HEK293 (cell line): ENCODE results near the gene THAP7.
A peak's percentile ranks its signal among the peaks of the same experiment; 100 is the strongest.
"Not testable (repeated sequence)": the region's sequence is repeated elsewhere in the genome, so short reads cannot be mapped to it uniquely, and the experiment has no call there.

Experiments
- CTCF ChIA-PET: fragments of 350-600 bp; formaldehyde crosslinking; extraction: SDS; loops from one replicate; lab custom pipeline; 2021; ENCODE audit warnings: antibody characterized with exemption; lab: Yijun Ruan, JAX
- POLR2A ChIA-PET: fragments of 300-600 bp; formaldehyde crosslinking; extraction: SDS; loops from one replicate; lab custom pipeline; 2020; ENCODE audit warnings: antibody characterized with exemption, inconsistent platforms; lab: Yijun Ruan, JAX
- H3K27ac ChIP-seq: fragments of 200-500 bp; sonication (Bioruptor generic); 2 replicates; pipeline ENCODE4 v1.5.1; 2014; ENCODE audit warnings: low read depth, low read length, control low read depth, inconsistent platforms; ENCODE audit errors: extremely low read depth
- H3K36me3 ChIP-seq, 2 experiments: fragments of 200-500 bp in 1 of 2; sonication (Bioruptor generic) in 1 of 2; 1 replicate in 1 of 2; 2 replicates in 1 of 2; pipeline ENCODE4 v1.5.1; 2014 to 2017; ENCODE audit warnings: inconsistent platforms in 2 of 2, low read length in 2 of 2; ENCODE audit not compliant: control insufficient read depth in 2 of 2, insufficient read depth in 1 of 2
- H3K4me1 ChIP-seq: fragments of 200-500 bp; sonication (Bioruptor generic); 2 replicates; pipeline ENCODE4 v1.5.1; 2014; ENCODE audit warnings: mild to moderate bottlenecking, low read length, inconsistent platforms; ENCODE audit not compliant: control insufficient read depth, insufficient read depth
- H3K4me3 ChIP-seq: 2 replicates; pipeline ENCODE4 v1.5.1; 2011; ENCODE audit warnings: low read depth, mild to moderate bottlenecking, control low read depth, low read length, moderate library complexity
- H3K9me3 ChIP-seq: fragments of 200-500 bp; sonication (Bioruptor generic); 2 replicates; pipeline ENCODE4 v1.5.1; 2014; ENCODE audit warnings: low read depth, low read length, inconsistent platforms; ENCODE audit not compliant: control insufficient read depth, insufficient read depth
- ELK4 ChIP-seq: IDR thresholded peaks from 2 replicates; pipeline ENCODE4 v1.6.1; 2011; ENCODE audit warnings: mild to moderate bottlenecking, low read depth, low read length, borderline replicate concordance
- HIC1 ChIP-seq: fragments of 450-650 bp; formaldehyde crosslinking; IDR thresholded peaks from 2 replicates; pipeline ENCODE4 v1.5.1; 2016; ENCODE audit warnings: missing biosample characterization, missing genetic modification characterization
- KLF7 ChIP-seq: fragments of 450-650 bp; formaldehyde crosslinking; IDR thresholded peaks from 2 replicates; pipeline ENCODE4 v1.5.1; 2016; ENCODE audit warnings: missing biosample characterization, missing genetic modification characterization, borderline replicate concordance
- KLF9 ChIP-seq: fragments of 450-650 bp; formaldehyde crosslinking; IDR thresholded peaks from 2 replicates; pipeline ENCODE4 v1.5.1; 2016; ENCODE audit warnings: missing biosample characterization, missing genetic modification characterization, low read depth
- PRDM10 ChIP-seq: fragments of 450-650 bp; formaldehyde crosslinking; IDR thresholded peaks from 2 replicates; pipeline ENCODE4 v1.5.1; 2016; ENCODE audit warnings: missing biosample characterization, missing genetic modification characterization
- REPIN1 ChIP-seq: fragments of 450-650 bp; formaldehyde crosslinking; IDR thresholded peaks from 2 replicates; pipeline ENCODE4 v1.5.1; 2017; ENCODE audit warnings: missing biosample characterization, missing genetic modification characterization, low read depth
- SCRT2 ChIP-seq: fragments of 450-650 bp; formaldehyde crosslinking; IDR thresholded peaks from 2 replicates; pipeline ENCODE4 v1.5.1; 2016; ENCODE audit warnings: missing biosample characterization, missing genetic modification characterization
- ZBTB17 ChIP-seq: fragments of 450-650 bp; formaldehyde crosslinking; IDR thresholded peaks from 2 replicates; pipeline ENCODE4 v1.5.1; 2016; ENCODE audit warnings: missing biosample characterization, missing genetic modification characterization
- ZBTB21 ChIP-seq: fragments of 450-650 bp; formaldehyde crosslinking; IDR thresholded peaks from 2 replicates; pipeline ENCODE4 v1.5.1; 2017; ENCODE audit warnings: missing biosample characterization, missing genetic modification characterization
- ZNF10 ChIP-seq: fragments of 450-650 bp; formaldehyde crosslinking; IDR thresholded peaks from 2 replicates; pipeline ENCODE4 v1.5.1; 2017; ENCODE audit warnings: missing biosample characterization, missing genetic modification characterization
- ZNF239 ChIP-seq: fragments of 450-650 bp; formaldehyde crosslinking; IDR thresholded peaks from 2 replicates; pipeline ENCODE4 v1.5.1; 2016; ENCODE audit warnings: missing biosample characterization, missing genetic modification characterization
- ZNF449 ChIP-seq: fragments of 450-650 bp; formaldehyde crosslinking; IDR thresholded peaks from 2 replicates; pipeline ENCODE4 v1.5.1; 2017; ENCODE audit warnings: missing biosample characterization, mild to moderate bottlenecking, missing genetic modification characterization, moderate library complexity
- ZNF600 ChIP-seq: fragments of 450-650 bp; formaldehyde crosslinking; IDR thresholded peaks from 2 replicates; pipeline ENCODE4 v1.5.1; 2016; ENCODE audit warnings: missing biosample characterization, missing genetic modification characterization
- ZNF692 ChIP-seq: fragments of 450-650 bp; formaldehyde crosslinking; IDR thresholded peaks from 2 replicates; pipeline ENCODE4 v1.5.1; 2016; ENCODE audit warnings: missing biosample characterization, missing genetic modification characterization
- ZNF776 ChIP-seq: fragments of 450-650 bp; formaldehyde crosslinking; IDR thresholded peaks from 2 replicates; pipeline ENCODE4 v1.5.0; 2017; ENCODE audit warnings: missing biosample characterization, missing genetic modification characterization, borderline replicate concordance
- ZNF785 ChIP-seq: fragments of 450-650 bp; formaldehyde crosslinking; IDR thresholded peaks from 2 replicates; pipeline ENCODE4 v1.5.1; 2016; ENCODE audit warnings: missing biosample characterization, missing genetic modification characterization

Gene THAP7

GRCh38 chr22:21009638-21010425 lies 7.9 kb upstream of the THAP7 start (continued):
- TF ChIP-seq PRDM10 (tag by site-specific recombination): peak; percentile 87
- no peak for TF ChIP-seq ZNF239 (tag by site-specific recombination)
- TF ChIP-seq ZNF600 (tag by site-specific recombination): peak; percentile 72

GRCh38 chr22:21009208-21009607 lies 7.3 kb upstream of the THAP7 start:
- H3K36me3 ChIP-seq, H3K4me1 ChIP-seq, H3K27ac ChIP-seq, CTCF ChIA-PET, H3K4me3 ChIP-seq, H3K9me3 ChIP-seq: not testable (repeated sequence)
- POLR2A ChIA-PET: interaction anchor here (1.9 kb wide), 1 partner anchor 27 kb away, joined by 8 read pairs; the partner anchor contains the start of gene LZTR1

GRCh38 chr22:21003782-21004181 lies 1.9 kb upstream of the THAP7 start:
- no peak overlapping the region for H3K27ac ChIP-seq
- peaks cover 0 to 25% of the 10 kb centered on the region in 2 experiments; a peak in 1 of 3 replicates for H3K36me3 ChIP-seq
- H3K4me3 ChIP-seq: no peak overlapping the region
- no peaks in the 10 kb centered on the region for H3K4me1 ChIP-seq
- CTCF ChIA-PET: interaction anchor here (0.5 to 1.7 kb wide), 5 partner anchors 17 to 586 kb away, joined by 3 to 9 read pairs (median 5); partner anchors contain the start of gene CRKL
- POLR2A ChIA-PET: interaction anchor here (0.9 to 5.9 kb wide), 3 partner anchors 11 to 147 kb away, joined by 3 to 80 read pairs (median 7); partner anchors contain the start of genes LZTR1 and P2RX6
- no peaks in the 10 kb centered on the region for H3K9me3 ChIP-seq
- no peak for TF ChIP-seq ZBTB17
- TF ChIP-seq ZBTB21 (tag by site-specific recombination): no peak
- TF ChIP-seq ZNF785 (tag by site-specific recombination): no peak
- TF ChIP-seq ZNF449 (tag by site-specific recombination): no peak
- peak; percentile 67 for TF ChIP-seq SCRT2 (tag by site-specific recombination)
- TF ChIP-seq ZNF10 (tag by site-specific recombination): peak; percentile 77

GRCh38 chr22:21000987-21001600 lies 824 bp downstream of the THAP7 start:
- ChIA-PET CTCF (interaction anchor here (0.5 to 1.2 kb wide), 4 partner anchors 31 to 197 kb away, joined by 3 to 5 read pairs (median 3); no protein-coding TSS in a partner anchor), POLR2A (interaction anchor here (1.1 to 5.9 kb wide), 3 partner anchors 14 to 81 kb away, joined by 3 to 80 read pairs (median 4); partner anchors contain the start of genes LZTR1 and P2RX6)
- H3K27ac ChIP-seq: peak overlapping the region; percentile 65
- peak overlapping the region; percentile 83 for H3K4me3 ChIP-seq
- H3K9me3 ChIP-seq: no peaks in the 10 kb centered on the region
- no peaks in the 10 kb centered on the region for H3K4me1 ChIP-seq
- H3K36me3 ChIP-seq: peaks cover 0 to 47% of the 10 kb centered on the region in 2 experiments; a peak in 1 of 3 replicates
- TF ChIP-seq REPIN1: peak; percentile 43; the same call in 1 of the 2 replicates
- TF ChIP-seq KLF7 (tag by site-specific recombination): 0 out of 2 replicates have a peak, but pooled peaks have one; percentile 33
- TF ChIP-seq ZNF776: no peak
- no peak for TF ChIP-seq ELK4
- peak; percentile 46; the same call in 1 of the 2 replicates for TF ChIP-seq HIC1 (tag by site-specific recombination)
- peak; percentile 51; the same call in 1 of the 2 replicates for TF ChIP-seq ZNF692
- 0 out of 2 replicates have a peak, but pooled peaks have one; percentile 11 for TF ChIP-seq KLF9 (tag by site-specific recombination)
